ENCODE data around the gene KATNBL1. TPM values are rescaled to one million over a fixed set of nuclear protein-coding genes. Genes with fewer than 3 reads are reported as not detected.
A peak's percentile ranks its signal among the peaks of the same experiment; 100 is the strongest.

The KATNBL1 gene
- total and polyA plus RNA-seq, 4 donors: 6.4 to 26.2 (median 22.0) TPM

GRCh38 chr15:34101366-34102174, 108.3 kb downstream of the KATNBL1 start, which contains the start of the genes EMC7 and PGBD4:
Gene EMC7 (minus strand): TSS chr15:34101862. CDS start chr15:34101839, 23 bp downstream.
Gene PGBD4 (plus strand): TSS chr15:34102083. CDS start chr15:34102532, 449 bp downstream.
- under 1% methylated on average over 48 of the region's 48 CpGs for WGBS
- H3K36me3 ChIP-seq (ENCODE audit: control insufficient read depth in 4 of 4, insufficient read depth in 3 of 4, low read depth in 1 of 4, low read length in 3 of 4): no peaks in the 10 kb centered on the region

More at GRCh38 chr15:34101366-34102174, 108.3 kb downstream of the KATNBL1 start, which contains the start of the genes EMC7 and PGBD4:
- Histone ChIP-seq H3K9ac (ENCODE audit: low read depth in 1 of 2, low read length in 2 of 2) (peak within 1 kb of the TSS; percentile 86 to 97), H3K27me3 (ENCODE audit: control insufficient read depth in 4 of 4, insufficient read depth in 4 of 4, low read length in 3 of 4) (no peaks in the 10 kb centered on the region), H3K27ac (ENCODE audit: low read depth in 1 of 2, low read length in 2 of 2) (peak within 1 kb of the TSS; percentile 85 to 88), H3K4me3 (ENCODE audit: low read depth in 1 of 3, low read length in 3 of 3) (peak within 1 kb of the TSS; percentile 84 to 94 (median 93)), H3K4me1 (ENCODE audit: control insufficient read depth in 4 of 4, insufficient read depth in 4 of 4, low read length in 3 of 4) (peaks cover 4 to 22% (median 15%) of the 10 kb centered on the region in 4 donors), H3K9me3 (ENCODE audit: control insufficient read depth in 4 of 4, low read length in 3 of 4) (no peaks in the 10 kb centered on the region)
- DNase-seq (ENCODE audit: low spot score): peak; percentile 98
- TF ChIP-seq ATF3 (IDR thresholded peaks at IDR 0.05) (peak; percentile 87), TAF1 (conservative IDR thresholded peaks at IDR 0.05) (peak; percentile 85), RAD21 (IDR thresholded peaks at IDR 0.05) (peak; percentile 30 to 39), YY1 (IDR thresholded peaks at IDR 0.05) (peak; percentile 99), FOXA2 (IDR thresholded peaks at IDR 0.05) (no peak), FOXA1 (IDR thresholded peaks at IDR 0.05) (peak; percentile 4), HNF4A (conservative IDR thresholded peaks at IDR 0.05) (peak; percentile 26 to 64), EGR1 (IDR thresholded peaks at IDR 0.05; ENCODE audit: low read depth in 2 of 2) (peak; percentile 98 to 100), SP1 (IDR thresholded peaks at IDR 0.05) (peak; percentile 90), NR2F2 (IDR thresholded peaks at IDR 0.05) (peak; percentile 66), RXRA (IDR thresholded peaks at IDR 0.05) (peak; percentile 68 to 78), GABPA (IDR thresholded peaks at IDR 0.05 in 1 of 2, conservative IDR thresholded peaks at IDR 0.05 in 1 of 2) (peak; percentile 78 to 97), MAX (IDR thresholded peaks at IDR 0.05) (peak; percentile 100), JUND (IDR thresholded peaks at IDR 0.05) (peak; percentile 55 to 87), HNF4G (IDR thresholded peaks at IDR 0.05) (no peak)
- TF ChIP-seq, protein P1, sequence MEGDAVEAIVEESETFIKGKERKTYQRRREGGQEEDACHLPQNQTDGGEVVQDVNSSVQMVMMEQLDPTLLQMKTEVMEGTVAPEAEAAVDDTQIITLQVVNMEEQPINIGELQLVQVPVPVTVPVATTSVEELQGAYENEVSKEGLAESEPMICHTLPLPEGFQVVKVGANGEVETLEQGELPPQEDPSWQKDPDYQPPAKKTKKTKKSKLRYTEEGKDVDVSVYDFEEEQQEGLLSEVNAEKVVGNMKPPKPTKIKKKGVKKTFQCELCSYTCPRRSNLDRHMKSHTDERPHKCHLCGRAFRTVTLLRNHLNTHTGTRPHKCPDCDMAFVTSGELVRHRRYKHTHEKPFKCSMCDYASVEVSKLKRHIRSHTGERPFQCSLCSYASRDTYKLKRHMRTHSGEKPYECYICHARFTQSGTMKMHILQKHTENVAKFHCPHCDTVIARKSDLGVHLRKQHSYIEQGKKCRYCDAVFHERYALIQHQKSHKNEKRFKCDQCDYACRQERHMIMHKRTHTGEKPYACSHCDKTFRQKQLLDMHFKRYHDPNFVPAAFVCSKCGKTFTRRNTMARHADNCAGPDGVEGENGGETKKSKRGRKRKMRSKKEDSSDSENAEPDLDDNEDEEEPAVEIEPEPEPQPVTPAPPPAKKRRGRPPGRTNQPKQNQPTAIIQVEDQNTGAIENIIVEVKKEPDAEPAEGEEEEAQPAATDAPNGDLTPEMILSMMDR (IDR thresholded peaks at IDR 0.05; ENCODE audit: low read depth, low read length, missing input control): no peak
- TF ChIP-seq, protein P2, sequence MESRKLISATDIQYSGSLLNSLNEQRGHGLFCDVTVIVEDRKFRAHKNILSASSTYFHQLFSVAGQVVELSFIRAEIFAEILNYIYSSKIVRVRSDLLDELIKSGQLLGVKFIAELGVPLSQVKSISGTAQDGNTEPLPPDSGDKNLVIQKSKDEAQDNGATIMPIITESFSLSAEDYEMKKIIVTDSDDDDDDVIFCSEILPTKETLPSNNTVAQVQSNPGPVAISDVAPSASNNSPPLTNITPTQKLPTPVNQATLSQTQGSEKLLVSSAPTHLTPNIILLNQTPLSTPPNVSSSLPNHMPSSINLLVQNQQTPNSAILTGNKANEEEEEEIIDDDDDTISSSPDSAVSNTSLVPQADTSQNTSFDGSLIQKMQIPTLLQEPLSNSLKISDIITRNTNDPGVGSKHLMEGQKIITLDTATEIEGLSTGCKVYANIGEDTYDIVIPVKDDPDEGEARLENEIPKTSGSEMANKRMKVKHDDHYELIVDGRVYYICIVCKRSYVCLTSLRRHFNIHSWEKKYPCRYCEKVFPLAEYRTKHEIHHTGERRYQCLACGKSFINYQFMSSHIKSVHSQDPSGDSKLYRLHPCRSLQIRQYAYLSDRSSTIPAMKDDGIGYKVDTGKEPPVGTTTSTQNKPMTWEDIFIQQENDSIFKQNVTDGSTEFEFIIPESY (IDR thresholded peaks at IDR 0.05): peak; percentile 91
- TF ChIP-seq, protein P3, sequence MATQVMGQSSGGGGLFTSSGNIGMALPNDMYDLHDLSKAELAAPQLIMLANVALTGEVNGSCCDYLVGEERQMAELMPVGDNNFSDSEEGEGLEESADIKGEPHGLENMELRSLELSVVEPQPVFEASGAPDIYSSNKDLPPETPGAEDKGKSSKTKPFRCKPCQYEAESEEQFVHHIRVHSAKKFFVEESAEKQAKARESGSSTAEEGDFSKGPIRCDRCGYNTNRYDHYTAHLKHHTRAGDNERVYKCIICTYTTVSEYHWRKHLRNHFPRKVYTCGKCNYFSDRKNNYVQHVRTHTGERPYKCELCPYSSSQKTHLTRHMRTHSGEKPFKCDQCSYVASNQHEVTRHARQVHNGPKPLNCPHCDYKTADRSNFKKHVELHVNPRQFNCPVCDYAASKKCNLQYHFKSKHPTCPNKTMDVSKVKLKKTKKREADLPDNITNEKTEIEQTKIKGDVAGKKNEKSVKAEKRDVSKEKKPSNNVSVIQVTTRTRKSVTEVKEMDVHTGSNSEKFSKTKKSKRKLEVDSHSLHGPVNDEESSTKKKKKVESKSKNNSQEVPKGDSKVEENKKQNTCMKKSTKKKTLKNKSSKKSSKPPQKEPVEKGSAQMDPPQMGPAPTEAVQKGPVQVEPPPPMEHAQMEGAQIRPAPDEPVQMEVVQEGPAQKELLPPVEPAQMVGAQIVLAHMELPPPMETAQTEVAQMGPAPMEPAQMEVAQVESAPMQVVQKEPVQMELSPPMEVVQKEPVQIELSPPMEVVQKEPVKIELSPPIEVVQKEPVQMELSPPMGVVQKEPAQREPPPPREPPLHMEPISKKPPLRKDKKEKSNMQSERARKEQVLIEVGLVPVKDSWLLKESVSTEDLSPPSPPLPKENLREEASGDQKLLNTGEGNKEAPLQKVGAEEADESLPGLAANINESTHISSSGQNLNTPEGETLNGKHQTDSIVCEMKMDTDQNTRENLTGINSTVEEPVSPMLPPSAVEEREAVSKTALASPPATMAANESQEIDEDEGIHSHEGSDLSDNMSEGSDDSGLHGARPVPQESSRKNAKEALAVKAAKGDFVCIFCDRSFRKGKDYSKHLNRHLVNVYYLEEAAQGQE (IDR thresholded peaks at IDR 0.05): peak; percentile 69
